Measurements from ENCODE around the gene GOLPH3. TPM values are rescaled to one million over a fixed set of nuclear protein-coding genes. Genes with fewer than 3 reads are reported as not detected.

GOLPH3 gene
- total RNA-seq: 68.6 and 71.1 TPM in 2 replicates

DNA sequence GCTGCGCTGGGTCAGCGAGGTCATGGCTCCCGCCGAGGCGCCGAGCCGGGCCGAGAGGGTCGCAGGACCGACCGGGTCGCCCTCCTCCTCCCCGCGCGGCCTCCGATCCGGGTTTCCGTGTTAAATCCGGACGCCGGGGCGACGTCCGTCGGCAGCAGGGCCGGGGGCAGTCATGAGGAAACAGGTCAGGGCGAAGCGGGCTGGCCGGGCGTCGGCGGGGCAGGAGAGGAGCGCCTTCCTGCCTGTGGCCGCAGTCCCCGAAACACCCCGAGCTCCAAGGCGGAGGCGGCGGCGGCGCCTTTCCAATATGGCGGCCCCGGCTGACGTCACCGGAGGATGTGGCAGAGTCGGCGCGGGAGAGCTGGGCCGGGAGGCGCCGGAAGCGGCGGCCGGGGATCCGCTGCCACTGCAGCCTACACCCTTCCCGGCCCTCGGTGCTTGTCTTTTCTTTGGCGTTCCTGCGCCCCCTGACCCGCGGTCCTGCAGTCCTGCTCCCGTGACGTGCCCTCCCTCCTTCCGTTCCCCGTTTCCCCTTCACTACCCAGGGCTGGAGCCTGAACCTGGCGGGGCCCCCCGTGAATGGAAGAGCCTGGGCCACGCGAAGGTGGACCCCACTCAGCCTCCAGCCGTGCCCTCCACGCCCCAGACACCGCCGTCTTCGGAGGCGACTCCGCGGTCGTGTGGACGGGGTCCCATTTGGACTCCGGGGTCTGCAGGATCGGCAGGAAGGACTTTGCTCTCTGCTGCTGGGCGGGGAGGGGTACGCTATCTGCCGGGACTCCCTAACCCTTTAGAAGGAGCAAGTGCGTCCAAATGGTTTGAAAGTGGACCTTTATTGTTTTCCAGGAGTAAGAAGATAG lies at the start of gene GOLPH3:
Gene GOLPH3 (minus strand): TSS at position 309 of the 860 bp plus-strand sequence. CDS start 285 bp downstream, at position 24.

Other genes starting within 250 kb of the GOLPH3 start
- gene MTMR12, start 138.6 kb upstream of the GOLPH3 start, total RNA-seq: 14.8 and 25.5 TPM in 2 replicates